ENCODE measurements around the gene RDH11.

Gene RDH11

DNA sequence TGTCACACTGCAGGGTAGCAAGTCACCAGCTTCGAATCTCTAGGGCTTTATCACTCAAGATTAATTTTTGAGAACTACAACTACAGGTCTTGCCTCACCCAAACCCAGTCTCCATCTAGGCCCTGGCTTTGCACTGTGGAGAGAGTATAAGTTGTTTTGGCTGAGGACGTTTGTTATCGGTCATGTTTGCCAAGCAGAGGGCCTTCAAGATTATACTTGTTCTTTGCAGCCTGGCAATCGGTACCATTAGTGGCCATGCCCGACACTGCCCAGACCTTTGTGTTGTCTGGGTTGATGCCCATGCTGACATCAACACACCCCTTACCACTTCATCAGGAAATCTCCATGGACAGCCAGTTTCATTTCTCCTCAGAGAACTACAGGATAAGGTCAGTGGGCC lies 50.1 kb downstream of the RDH11 start:
- no peak for DNase-seq

- DNase-seq: no peak
These were observed 51.1 kb downstream of the RDH11 start for GRCh38 chr14:67644428-67644827.

- DNase-seq: no peak
These were observed 51.9 kb downstream of the RDH11 start for GRCh38 chr14:67643713-67644112.

DNA sequence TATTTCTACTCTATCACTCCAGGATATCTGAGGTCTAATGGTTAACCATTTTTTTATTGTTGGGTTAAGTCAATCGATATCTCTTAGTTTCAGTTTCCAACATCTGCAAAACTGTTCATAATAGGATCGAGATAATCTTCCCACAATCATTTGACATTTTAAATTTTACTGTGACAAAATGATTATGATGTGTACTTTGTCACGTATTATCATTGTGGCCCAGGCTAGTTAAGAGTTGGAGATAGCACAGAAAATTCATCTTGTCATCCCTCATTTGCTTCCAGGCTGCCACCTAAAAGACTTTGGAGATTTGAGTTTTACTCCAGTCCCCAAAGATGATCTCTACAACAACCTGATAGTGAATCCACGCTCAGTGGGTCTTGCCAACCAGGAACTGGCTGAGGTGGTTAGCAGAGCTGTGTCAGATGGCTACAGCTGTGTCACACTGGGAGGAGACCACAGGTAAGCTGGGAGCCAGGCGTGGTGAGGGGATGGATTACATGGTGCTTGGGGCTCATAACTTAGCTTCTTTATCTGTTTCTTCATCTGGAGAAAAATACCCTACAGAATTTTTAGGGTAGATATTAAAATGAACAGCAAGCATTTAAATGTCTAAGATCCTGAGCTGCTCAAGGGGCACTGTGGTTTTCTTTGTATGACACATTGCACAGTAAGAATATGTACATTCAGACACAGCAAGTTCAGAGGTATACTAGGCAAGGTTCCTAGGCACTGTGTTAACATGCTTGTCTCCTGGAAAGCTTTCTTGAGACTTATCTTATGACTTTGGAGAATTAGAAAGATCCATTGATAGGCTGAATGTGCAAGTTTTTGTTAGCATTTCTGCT lies 53.4 kb downstream of the RDH11 start:
- DNase-seq: no peak

DNA sequence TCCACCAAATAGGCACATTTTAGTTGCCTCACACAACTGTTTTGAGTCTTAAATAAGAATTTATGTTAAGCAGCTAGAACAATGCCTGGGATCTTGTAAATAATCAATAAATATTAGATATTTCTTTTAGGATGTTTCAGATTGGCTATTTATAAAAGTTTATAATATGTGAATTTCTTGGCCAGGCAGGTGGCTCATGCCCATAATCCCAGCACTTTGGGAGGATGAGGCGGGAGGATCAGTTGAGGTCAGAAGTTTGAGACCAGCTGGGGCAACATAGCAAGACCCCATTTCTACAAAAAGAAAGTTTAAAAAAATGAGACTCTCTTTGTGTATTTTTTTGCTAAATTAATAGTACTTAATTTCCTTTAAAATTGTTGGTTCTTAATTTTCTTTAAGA lies 54.1 kb downstream of the RDH11 start:
- DNase-seq: no peak

- no peak for DNase-seq
These were observed 56.9 kb downstream of the RDH11 start for GRCh38 chr14:67638642-67639041.

GRCh38 chr14:67636361-67636919 lies 59.1 kb downstream of the RDH11 start:
- no peak for DNase-seq

GRCh38 chr14:67633451-67634147 lies 62.0 kb downstream of the RDH11 start:
- no peak for DNase-seq

DNA sequence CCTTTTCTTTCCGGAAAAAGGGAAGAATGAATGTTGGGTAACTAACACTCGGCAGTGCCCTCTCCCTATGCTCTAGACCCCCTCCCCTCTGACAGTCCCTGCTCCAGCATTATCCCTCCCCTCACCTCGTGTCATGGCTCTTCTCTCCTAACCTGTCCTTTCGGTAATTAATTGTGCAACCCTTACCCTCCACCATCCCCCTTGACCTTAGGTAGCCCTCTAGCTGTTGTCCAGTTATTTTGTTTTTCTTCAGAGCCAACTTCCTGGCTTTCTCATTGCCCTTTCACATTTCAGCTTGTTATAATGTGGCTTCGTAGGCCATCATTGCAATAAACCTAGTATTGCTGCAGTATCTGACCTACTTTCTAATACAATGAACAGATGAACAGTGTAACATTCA lies 64.6 kb downstream of the RDH11 start:
- DNase-seq: no peak

DNA sequence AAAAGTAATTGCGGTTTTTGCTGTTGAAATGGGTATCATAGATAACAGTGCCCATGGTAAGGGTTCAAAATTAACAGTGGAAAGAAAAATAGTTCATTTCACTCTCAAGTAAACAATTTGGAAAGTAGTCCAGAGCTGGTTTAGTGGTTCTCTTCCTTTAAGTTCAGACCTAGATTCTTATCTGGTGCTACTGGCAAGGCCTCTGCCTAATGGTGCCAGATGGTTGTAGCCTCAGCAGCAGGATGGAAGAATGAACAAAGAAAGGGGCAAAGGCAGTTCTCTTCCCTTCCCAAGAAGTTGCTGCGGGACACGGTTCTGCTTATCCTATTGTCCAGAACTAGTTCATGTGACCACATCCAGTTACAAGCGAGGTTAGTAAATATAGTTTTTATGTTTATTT lies 65.4 kb downstream of the RDH11 start:
- no peak for DNase-seq

DNA sequence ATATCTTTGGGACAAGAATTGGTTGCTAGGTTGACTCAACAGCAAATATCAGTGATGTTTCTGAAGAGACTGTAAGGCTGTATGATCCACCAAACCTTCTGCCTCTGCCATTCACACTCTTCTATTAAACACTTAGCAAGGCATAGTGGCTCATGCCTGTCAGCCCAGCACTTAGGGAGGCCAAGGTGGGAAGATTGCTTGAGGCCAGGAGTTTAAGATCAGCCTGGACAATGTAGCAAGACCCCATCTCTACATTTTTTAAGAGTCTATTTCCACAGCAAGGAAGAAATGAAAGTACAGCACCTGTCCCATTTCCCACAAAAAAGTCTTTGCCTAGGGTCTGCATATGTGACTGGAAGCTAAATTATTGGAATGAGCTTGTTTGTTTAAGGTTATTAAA lies 68.0 kb downstream of the RDH11 start:
- no peak for DNase-seq

Data from NCI-H1436 treated with DMSO at 0.1 percent for 48 hours (cell line).